Body of pancreas (tissue), 4 donors: ENCODE results near the gene WHRN.

Experiments
- POLR2A ChIP-seq, 3 donors: fragments of 450-650 bp; IDR thresholded peaks; one replicate each; pipeline ENCODE4 v1.6.1; 2016; ENCODE audit warnings: antibody characterized with exemption in 3 of 3, mild to moderate bottlenecking in 2 of 3
- TF ChIP-seq, protein P1 (sequence below), 7 experiments: fragments of 450-650 bp in 4 of 7; fragments of 200-600 bp in 3 of 7; sonication (generic) in 3 of 7; IDR thresholded peaks; one replicate each; pipeline ENCODE4 v1.5.1; 2016 to 2019; ENCODE audit warnings: antibody characterized with exemption in 7 of 7

DNA sequence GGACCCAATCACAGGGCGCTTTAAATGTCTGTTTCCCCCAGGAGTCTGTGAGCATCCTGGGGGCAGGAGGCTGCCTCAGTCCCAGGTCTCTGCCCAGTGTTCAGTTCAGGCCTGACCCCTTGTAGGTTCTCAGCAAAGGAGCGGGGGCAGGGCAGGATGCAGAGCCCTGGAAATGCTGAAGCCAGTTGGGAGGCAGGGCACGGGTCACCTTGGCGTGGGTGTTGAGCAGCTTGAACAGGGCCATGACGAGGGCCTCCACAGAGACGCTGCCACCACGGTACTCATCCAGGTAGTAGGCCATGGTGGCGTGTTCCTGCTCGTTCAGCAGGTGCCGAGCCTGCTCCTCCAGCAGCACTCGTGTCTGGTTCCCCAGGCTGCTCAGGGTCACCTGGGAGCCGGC is 81.1 kb downstream of the WHRN start:
- TF ChIP-seq, protein P1, sequence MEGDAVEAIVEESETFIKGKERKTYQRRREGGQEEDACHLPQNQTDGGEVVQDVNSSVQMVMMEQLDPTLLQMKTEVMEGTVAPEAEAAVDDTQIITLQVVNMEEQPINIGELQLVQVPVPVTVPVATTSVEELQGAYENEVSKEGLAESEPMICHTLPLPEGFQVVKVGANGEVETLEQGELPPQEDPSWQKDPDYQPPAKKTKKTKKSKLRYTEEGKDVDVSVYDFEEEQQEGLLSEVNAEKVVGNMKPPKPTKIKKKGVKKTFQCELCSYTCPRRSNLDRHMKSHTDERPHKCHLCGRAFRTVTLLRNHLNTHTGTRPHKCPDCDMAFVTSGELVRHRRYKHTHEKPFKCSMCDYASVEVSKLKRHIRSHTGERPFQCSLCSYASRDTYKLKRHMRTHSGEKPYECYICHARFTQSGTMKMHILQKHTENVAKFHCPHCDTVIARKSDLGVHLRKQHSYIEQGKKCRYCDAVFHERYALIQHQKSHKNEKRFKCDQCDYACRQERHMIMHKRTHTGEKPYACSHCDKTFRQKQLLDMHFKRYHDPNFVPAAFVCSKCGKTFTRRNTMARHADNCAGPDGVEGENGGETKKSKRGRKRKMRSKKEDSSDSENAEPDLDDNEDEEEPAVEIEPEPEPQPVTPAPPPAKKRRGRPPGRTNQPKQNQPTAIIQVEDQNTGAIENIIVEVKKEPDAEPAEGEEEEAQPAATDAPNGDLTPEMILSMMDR (IDR thresholded peaks at IDR 0.05), result no peak
- TF ChIP-seq POLR2A (IDR thresholded peaks at IDR 0.05), result no peak
